SK-N-SH (cell line): ENCODE data around the gene GDPD5.

Source experiments
- CHD2 ChIP-seq: fragments of 150-350 bp; IDR thresholded peaks from 2 replicates; pipeline ENCODE4 v1.6.1; 2018; ENCODE audit warnings: low read length; ENCODE audit not compliant: partially characterized antibody
- EP300 ChIP-seq, 2 experiments: IDR thresholded peaks; 2 replicates each; pipeline versions ENCODE4 v1.4.0 to v1.6.1; 2012; ENCODE audit warnings: borderline replicate concordance in 1 of 2, low read depth in 1 of 2, low read length in 1 of 2
- MXI1 ChIP-seq: IDR thresholded peaks from 2 replicates; pipeline ENCODE4 v1.6.1; 2012; ENCODE audit warnings: mild to moderate bottlenecking, low read depth, low read length, improper control_type of control experiment
- POLR2AphosphoS5 ChIP-seq: IDR thresholded peaks from 2 replicates; pipeline ENCODE4 v1.6.1; 2012; ENCODE audit warnings: low read depth, low read length
- RCOR1 ChIP-seq: fragments of 150-350 bp; IDR thresholded peaks from 2 replicates; pipeline ENCODE4 v1.6.1; 2017; ENCODE audit warnings: antibody characterized with exemption, low read length
- RXRA ChIP-seq: IDR thresholded peaks from 2 replicates; pipeline ENCODE4 v1.4.0; 2012; ENCODE audit warnings: low read depth, mild to moderate bottlenecking, borderline replicate concordance
- TCF12 ChIP-seq: IDR thresholded peaks from 2 replicates; pipeline ENCODE4 v1.4.0; 2012
- YY1 ChIP-seq: IDR thresholded peaks from 2 replicates; pipeline ENCODE4 v1.4.0; 2012; ENCODE audit warnings: low read depth, mild to moderate bottlenecking
- TF ChIP-seq, protein P1 (sequence below): fragments of 200-600 bp; sonication (generic); IDR thresholded peaks from 2 replicates; pipeline ENCODE4 v1.6.1; 2017; ENCODE audit warnings: antibody characterized with exemption, mild to moderate bottlenecking, moderate library complexity
- TF ChIP-seq, protein P2 (sequence below): fragments of 150-350 bp; IDR thresholded peaks from 2 replicates; pipeline ENCODE4 v1.6.1; 2016; ENCODE audit warnings: mild to moderate bottlenecking, low read depth, low read length
- TF ChIP-seq, protein P3 (sequence below): fragments of 150-350 bp; IDR thresholded peaks from 2 replicates; pipeline ENCODE4 v1.6.1; 2017; ENCODE audit warnings: antibody characterized with exemption, low read length, low read depth, borderline replicate concordance
- TF ChIP-seq, protein P4 (sequence below): IDR thresholded peaks from 2 replicates; pipeline ENCODE4 v1.6.1; 2012; ENCODE audit warnings: mild to moderate bottlenecking, low read depth, low read length, moderate library complexity

DNA sequence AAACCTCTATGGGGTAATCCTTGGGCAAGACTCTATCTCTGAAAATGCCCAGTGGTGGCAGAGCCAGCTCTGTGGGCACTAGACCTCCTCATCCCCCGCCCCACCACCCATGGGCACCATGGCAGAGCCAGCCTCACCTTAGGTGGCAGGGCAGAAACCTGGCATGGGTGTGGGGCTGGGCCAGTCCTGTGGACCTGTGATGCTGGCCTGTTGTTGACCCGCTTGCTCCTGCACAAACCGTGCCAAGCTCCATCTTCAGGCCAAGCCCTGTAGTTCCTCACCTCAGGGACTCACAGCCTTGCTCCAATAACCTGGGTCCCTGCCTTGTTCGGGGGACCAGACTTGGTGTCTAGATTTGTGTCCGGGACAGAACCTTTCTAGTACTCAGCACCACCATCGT lies 27.4 kb upstream of the GDPD5 start:
- TF ChIP-seq, protein P1, sequence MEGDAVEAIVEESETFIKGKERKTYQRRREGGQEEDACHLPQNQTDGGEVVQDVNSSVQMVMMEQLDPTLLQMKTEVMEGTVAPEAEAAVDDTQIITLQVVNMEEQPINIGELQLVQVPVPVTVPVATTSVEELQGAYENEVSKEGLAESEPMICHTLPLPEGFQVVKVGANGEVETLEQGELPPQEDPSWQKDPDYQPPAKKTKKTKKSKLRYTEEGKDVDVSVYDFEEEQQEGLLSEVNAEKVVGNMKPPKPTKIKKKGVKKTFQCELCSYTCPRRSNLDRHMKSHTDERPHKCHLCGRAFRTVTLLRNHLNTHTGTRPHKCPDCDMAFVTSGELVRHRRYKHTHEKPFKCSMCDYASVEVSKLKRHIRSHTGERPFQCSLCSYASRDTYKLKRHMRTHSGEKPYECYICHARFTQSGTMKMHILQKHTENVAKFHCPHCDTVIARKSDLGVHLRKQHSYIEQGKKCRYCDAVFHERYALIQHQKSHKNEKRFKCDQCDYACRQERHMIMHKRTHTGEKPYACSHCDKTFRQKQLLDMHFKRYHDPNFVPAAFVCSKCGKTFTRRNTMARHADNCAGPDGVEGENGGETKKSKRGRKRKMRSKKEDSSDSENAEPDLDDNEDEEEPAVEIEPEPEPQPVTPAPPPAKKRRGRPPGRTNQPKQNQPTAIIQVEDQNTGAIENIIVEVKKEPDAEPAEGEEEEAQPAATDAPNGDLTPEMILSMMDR = no peak
- TF ChIP-seq RXRA (no peak), CHD2 (no peak), EP300 (IDR thresholded peaks at IDR 0.05; ENCODE audit: borderline replicate concordance in 1 of 2, low read depth in 1 of 2, low read length in 1 of 2) (no peak), MXI1 (no peak), POLR2AphosphoS5 (no peak), RCOR1 (no peak), TCF12 (no peak), YY1 (no peak)
- TF ChIP-seq, protein P2, sequence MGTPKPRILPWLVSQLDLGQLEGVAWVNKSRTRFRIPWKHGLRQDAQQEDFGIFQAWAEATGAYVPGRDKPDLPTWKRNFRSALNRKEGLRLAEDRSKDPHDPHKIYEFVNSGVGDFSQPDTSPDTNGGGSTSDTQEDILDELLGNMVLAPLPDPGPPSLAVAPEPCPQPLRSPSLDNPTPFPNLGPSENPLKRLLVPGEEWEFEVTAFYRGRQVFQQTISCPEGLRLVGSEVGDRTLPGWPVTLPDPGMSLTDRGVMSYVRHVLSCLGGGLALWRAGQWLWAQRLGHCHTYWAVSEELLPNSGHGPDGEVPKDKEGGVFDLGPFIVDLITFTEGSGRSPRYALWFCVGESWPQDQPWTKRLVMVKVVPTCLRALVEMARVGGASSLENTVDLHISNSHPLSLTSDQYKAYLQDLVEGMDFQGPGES = no peak
- TF ChIP-seq, protein P3, sequence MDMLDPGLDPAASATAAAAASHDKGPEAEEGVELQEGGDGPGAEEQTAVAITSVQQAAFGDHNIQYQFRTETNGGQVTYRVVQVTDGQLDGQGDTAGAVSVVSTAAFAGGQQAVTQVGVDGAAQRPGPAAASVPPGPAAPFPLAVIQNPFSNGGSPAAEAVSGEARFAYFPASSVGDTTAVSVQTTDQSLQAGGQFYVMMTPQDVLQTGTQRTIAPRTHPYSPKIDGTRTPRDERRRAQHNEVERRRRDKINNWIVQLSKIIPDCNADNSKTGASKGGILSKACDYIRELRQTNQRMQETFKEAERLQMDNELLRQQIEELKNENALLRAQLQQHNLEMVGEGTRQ = no peak
- TF ChIP-seq, protein P4, sequence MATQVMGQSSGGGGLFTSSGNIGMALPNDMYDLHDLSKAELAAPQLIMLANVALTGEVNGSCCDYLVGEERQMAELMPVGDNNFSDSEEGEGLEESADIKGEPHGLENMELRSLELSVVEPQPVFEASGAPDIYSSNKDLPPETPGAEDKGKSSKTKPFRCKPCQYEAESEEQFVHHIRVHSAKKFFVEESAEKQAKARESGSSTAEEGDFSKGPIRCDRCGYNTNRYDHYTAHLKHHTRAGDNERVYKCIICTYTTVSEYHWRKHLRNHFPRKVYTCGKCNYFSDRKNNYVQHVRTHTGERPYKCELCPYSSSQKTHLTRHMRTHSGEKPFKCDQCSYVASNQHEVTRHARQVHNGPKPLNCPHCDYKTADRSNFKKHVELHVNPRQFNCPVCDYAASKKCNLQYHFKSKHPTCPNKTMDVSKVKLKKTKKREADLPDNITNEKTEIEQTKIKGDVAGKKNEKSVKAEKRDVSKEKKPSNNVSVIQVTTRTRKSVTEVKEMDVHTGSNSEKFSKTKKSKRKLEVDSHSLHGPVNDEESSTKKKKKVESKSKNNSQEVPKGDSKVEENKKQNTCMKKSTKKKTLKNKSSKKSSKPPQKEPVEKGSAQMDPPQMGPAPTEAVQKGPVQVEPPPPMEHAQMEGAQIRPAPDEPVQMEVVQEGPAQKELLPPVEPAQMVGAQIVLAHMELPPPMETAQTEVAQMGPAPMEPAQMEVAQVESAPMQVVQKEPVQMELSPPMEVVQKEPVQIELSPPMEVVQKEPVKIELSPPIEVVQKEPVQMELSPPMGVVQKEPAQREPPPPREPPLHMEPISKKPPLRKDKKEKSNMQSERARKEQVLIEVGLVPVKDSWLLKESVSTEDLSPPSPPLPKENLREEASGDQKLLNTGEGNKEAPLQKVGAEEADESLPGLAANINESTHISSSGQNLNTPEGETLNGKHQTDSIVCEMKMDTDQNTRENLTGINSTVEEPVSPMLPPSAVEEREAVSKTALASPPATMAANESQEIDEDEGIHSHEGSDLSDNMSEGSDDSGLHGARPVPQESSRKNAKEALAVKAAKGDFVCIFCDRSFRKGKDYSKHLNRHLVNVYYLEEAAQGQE = no peak
